ENCODE data around the gene KHNYN. TPM values are rescaled to one million over a fixed set of nuclear protein-coding genes. Genes with fewer than 3 reads are reported as not detected.
"Not testable (repeated sequence)": the region's sequence is repeated elsewhere in the genome, so short reads cannot be mapped to it uniquely, and the experiment has no call there.

Gene KHNYN
- total and polyA plus RNA-seq, 2 experiments from 2014 or later = 2.7 to 28.1 TPM

DNA sequence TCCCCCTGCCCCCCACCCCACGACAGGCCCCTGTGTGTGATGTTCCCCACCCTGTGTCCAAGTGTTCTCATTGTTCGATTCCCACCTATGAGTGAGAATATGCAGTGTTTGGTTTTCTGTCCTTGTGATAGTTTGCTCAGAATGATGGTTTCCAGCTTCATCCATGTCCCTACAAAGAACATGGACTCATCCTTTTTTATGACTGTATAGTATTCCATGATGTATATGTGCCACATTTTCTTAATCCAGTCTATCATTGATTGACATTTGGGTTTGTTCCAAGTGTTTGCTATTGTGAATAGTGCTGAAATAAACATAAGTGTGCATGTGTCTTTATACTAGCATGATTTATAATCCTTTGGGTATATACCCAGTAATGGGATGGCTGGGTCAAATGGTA lies 40.7 kb downstream of the KHNYN start:
- not testable (repeated sequence) for H3K4me2 ChIP-seq; H3K27ac Mint-ChIP-seq; H3K79me2 ChIP-seq (replicated peaks; ENCODE audit: insufficient read depth); DNase-seq (ENCODE audit: low spot score); H3K36me3 Mint-ChIP-seq (ENCODE audit: low read depth); H3F3A ChIP-seq (replicated peaks; ENCODE audit: low read depth); H2AFZ ChIP-seq; H3K4me3 Mint-ChIP-seq; H4K20me1 ChIP-seq (replicated peaks; ENCODE audit: insufficient read depth); H3K36me3 ChIP-seq (ENCODE audit: insufficient read depth); H3K4me1 ChIP-seq (ENCODE audit: insufficient read depth); ATAC-seq; H3K9me2 ChIP-seq (ENCODE audit: insufficient read depth); H3K27me3 Mint-ChIP-seq (ENCODE audit: insufficient read depth, low read depth, poor library complexity); H3K4me1 Mint-ChIP-seq; H3K4me3 ChIP-seq; H3K9me3 Mint-ChIP-seq; H3K27ac ChIP-seq (ENCODE audit: low read depth); H3K27me3 ChIP-seq (ENCODE audit: insufficient read depth)

DNA sequence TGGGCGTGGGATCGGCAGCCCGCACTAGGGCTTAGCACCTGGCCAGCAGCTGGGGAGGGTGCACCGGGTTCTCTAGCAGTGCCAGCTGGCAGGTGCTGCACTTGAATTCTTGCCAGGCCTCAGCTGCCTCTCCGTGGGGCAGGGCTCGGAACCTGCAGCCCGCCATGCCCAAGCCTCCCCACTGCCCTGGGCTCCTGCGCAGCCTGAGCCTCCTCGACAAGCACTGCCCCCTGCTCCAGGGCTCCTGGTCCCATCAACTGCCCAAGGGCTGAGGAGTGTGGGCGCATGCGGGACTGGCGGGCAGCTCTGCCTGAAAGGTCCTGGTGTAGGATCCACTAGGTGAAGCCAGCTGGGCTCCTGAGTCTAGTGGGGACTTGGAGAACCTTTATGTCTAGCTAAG lies 43.5 kb downstream of the KHNYN start:
- H3K27me3 Mint-ChIP-seq (ENCODE audit: insufficient read depth, low read depth, poor library complexity) = peaks cover 3% of the 10 kb centered on the region
- Histone ChIP-seq H3K9me2 (ENCODE audit: insufficient read depth) (peaks cover under 1% of the 10 kb centered on the region; the same call in 1 of the 2 replicates), H3K4me2 (no peak overlapping the region), H4K20me1 (replicated peaks; ENCODE audit: insufficient read depth) (no peaks in the 10 kb centered on the region), H3K36me3 (ENCODE audit: insufficient read depth) (no peaks in the 10 kb centered on the region), H3K79me2 (replicated peaks; ENCODE audit: insufficient read depth) (no peaks in the 10 kb centered on the region; the same call in 1 of the 2 replicates), H3K27ac (ENCODE audit: low read depth) (no peak overlapping the region), H3K27me3 (ENCODE audit: insufficient read depth) (no peaks in the 10 kb centered on the region), H2AFZ (no peak overlapping the region), H3K4me3 (no peak overlapping the region), H3F3A (replicated peaks; ENCODE audit: low read depth) (no peaks in the 10 kb centered on the region), H3K4me1 (ENCODE audit: insufficient read depth) (no peaks in the 10 kb centered on the region)
- peaks cover 3% of the 10 kb centered on the region; the same call in 2 of the 3 replicates for H3K9me3 Mint-ChIP-seq
- peaks cover 3% of the 10 kb centered on the region; the same call in 2 of the 3 replicates for H3K36me3 Mint-ChIP-seq (ENCODE audit: low read depth)
- ATAC-seq = no peak
- H3K27ac Mint-ChIP-seq = no peak overlapping the region
- no peak for DNase-seq (ENCODE audit: low spot score)
- TF ChIP-seq EZH2 (IDR thresholded peaks at IDR 0.05; ENCODE audit: low read depth, unreplicated experiment) (no peak), ZNF462 (CRISPR knock-in tag; IDR thresholded peaks at IDR 0.05) (no peak)
- H3K4me3 Mint-ChIP-seq = no peak overlapping the region
- H3K4me1 Mint-ChIP-seq = no peaks in the 10 kb centered on the region
